ENCODE measurements around the gene DNAAF8. TPM values are rescaled to one million over a fixed set of nuclear protein-coding genes. Genes with fewer than 3 reads are reported as not detected.
A peak's percentile ranks its signal among the peaks of the same experiment; 100 is the strongest.

DNAAF8 gene
- total and polyA plus RNA-seq, 7 donors, result 0.42 to 2.1 (median 1.2) TPM; not detected in 1

- H3K4me1 ChIP-seq, result no peaks in the 10 kb centered on the region
- no peaks in the 10 kb centered on the region for H3K27me3 ChIP-seq (ENCODE audit: insufficient read depth in 3 of 3, low read length in 2 of 3)
- no peak for TF ChIP-seq CTCF (IDR thresholded peaks at IDR 0.05)
- peaks cover 7 to 75% of the 10 kb centered on the region in 2 donors for H3K36me3 ChIP-seq (ENCODE audit: insufficient read depth in 1 of 2, low read depth in 1 of 2)
- H3K9me3 ChIP-seq, result no peaks in the 10 kb centered on the region
- WGBS, 3 donors, result 83 to 85% (median 84%) methylated on average over 8 of the region's 8 CpGs
- intact Hi-C loops (cut with DNase I), result no loop called here
- H3K27ac ChIP-seq, result no peak overlapping the region
- ATAC-seq (no peak), DNase-seq (peak in 1 of 2 donors; percentile 32)
- no peak overlapping the region for H3K4me3 ChIP-seq
These were observed 29.8 kb upstream of the DNAAF8 start for GRCh38 chr16:4704491-4704890.

- Histone ChIP-seq H3K36me3 (ENCODE audit: insufficient read depth in 1 of 2, low read depth in 1 of 2) (peaks cover 7 to 75% of the 10 kb centered on the region in 2 donors), H3K27me3 (ENCODE audit: insufficient read depth in 3 of 3, low read length in 2 of 3) (no peaks in the 10 kb centered on the region), H3K4me1 (no peaks in the 10 kb centered on the region), H3K27ac (no peak overlapping the region), H3K4me3 (no peak overlapping the region), H3K9me3 (no peaks in the 10 kb centered on the region)
- DNase-seq (peak in 1 of 2 donors; percentile 32), ATAC-seq (no peak)
- TF ChIP-seq CTCF (IDR thresholded peaks at IDR 0.05), result no peak
- 94 to 95% (median 94%) methylated on average over 14 of the region's 14 CpGs for WGBS, 3 donors
- intact Hi-C loops (cut with DNase I), result no loop called here
These were observed 29.4 kb upstream of the DNAAF8 start for GRCh38 chr16:4704913-4705312.

- intact Hi-C loops (cut with DNase I), result loop anchor here in 1 of 2 donors (1.0 kb wide), 1 partner anchor 19 kb away; no protein-coding TSS in a partner anchor
- Histone ChIP-seq H3K27ac (no peak overlapping the region), H3K4me3 (no peak overlapping the region), H3K27me3 (ENCODE audit: insufficient read depth in 3 of 3, low read length in 2 of 3) (no peaks in the 10 kb centered on the region), H3K36me3 (ENCODE audit: insufficient read depth in 1 of 2, low read depth in 1 of 2) (peaks cover 0 to 67% of the 10 kb centered on the region in 2 donors), H3K9me3 (no peaks in the 10 kb centered on the region), H3K4me1 (no peaks in the 10 kb centered on the region)
- 72 to 77% (median 75%) methylated on average over 7 of the region's 7 CpGs for WGBS, 3 donors
- DNase-seq (peak in 1 of 2 donors; percentile 23), ATAC-seq (no peak)
- no peak for TF ChIP-seq CTCF (IDR thresholded peaks at IDR 0.05)
These were observed 27.5 kb upstream of the DNAAF8 start for GRCh38 chr16:4706871-4707270.

- no peak for ATAC-seq
- no peaks in the 10 kb centered on the region for H3K9me3 ChIP-seq
- intact Hi-C loops (cut with DNase I), result no loop called here
- peaks cover 0 to 77% of the 10 kb centered on the region in 2 donors for H3K36me3 ChIP-seq (ENCODE audit: insufficient read depth in 1 of 2, low read depth in 1 of 2)
- H3K27ac ChIP-seq, result no peak overlapping the region
- WGBS, 3 donors, result 95 to 99% (median 96%) methylated on average over 4 of the region's 4 CpGs
- H3K4me1 ChIP-seq, result no peaks in the 10 kb centered on the region
- TF ChIP-seq CTCF (IDR thresholded peaks at IDR 0.05), result no peak
- H3K4me3 ChIP-seq, result no peak overlapping the region
- no peaks in the 10 kb centered on the region for H3K27me3 ChIP-seq (ENCODE audit: insufficient read depth in 3 of 3, low read length in 2 of 3)
- peak in 1 of 2 donors; percentile 1 for DNase-seq
These were observed 24.9 kb upstream of the DNAAF8 start for GRCh38 chr16:4709481-4709880.

Measured in psoas muscle (tissue), 8 donors.